Kidney epithelial cell (primary cell): ENCODE measurements around the gene SCMH1. TPM values are rescaled to one million over a fixed set of nuclear protein-coding genes. Genes with fewer than 3 reads are reported as not detected.
"Not testable (repeated sequence)": the region's sequence is repeated elsewhere in the genome, so short reads cannot be mapped to it uniquely, and the experiment has no call there.

Experiments
- DNase-seq: peaks from one replicate; pipeline ENCODE4 v3.0.0-alpha.2; 2010; ENCODE audit warnings: low read depth
- H3K27me3 ChIP-seq: 2 replicates; pipeline ENCODE4 v1.6.0; 2011; ENCODE audit warnings: low read length; ENCODE audit not compliant: control insufficient read depth, insufficient read depth
- H3K36me3 ChIP-seq: 2 replicates; pipeline ENCODE4 v1.5.1; 2011; ENCODE audit warnings: low read length; ENCODE audit not compliant: control insufficient read depth, insufficient read depth
- H3K4me3 ChIP-seq: 2 replicates; pipeline ENCODE4 v1.5.1; 2011; ENCODE audit warnings: low read depth, mild to moderate bottlenecking, control low read depth, low read length
- total RNA-seq: library from RNA; depleted of rRNA; stranded (reverse); fragments of >200 nt; gene quantifications from 2 replicates; pipeline ENCODE4 v1.2.3, GENCODE V29; 2015
- TF ChIP-seq, protein P1 (sequence below): IDR thresholded peaks from 2 replicates; pipeline ENCODE4 v1.5.1; 2011; ENCODE audit warnings: mild to moderate bottlenecking, moderate library complexity, low read length, control low read depth, inconsistent platforms; ENCODE audit not compliant: insufficient read depth, poor library complexity, severe bottlenecking

Gene SCMH1
- total RNA-seq, 1 donor from 2014 or later = 24.3 TPM

DNA sequence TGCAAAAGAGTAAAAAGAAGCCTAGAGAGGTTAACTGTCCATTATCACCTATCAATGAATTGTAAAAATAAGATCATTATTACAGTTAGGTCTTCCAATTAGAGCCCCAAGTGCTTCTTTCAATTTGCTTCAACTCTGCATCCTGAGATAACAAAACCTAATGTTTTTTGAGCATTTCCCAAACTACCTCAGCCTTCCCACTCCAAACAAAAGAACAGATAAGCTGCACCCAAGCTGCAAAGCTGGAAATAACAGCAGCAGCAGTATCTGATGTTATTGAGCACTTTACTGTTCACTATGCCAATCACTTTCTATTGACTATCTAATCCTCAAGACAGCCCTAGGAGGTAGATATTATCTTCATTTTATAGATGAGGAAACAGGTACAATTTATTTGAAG, 123.5 kb downstream of the SCMH1 start:
- DNase-seq = no peak
- Histone ChIP-seq H3K27me3 (no peaks in the 10 kb centered on the region), H3K4me3 (no peak overlapping the region), H3K36me3 (no peaks in the 10 kb centered on the region)
- TF ChIP-seq, protein P1, sequence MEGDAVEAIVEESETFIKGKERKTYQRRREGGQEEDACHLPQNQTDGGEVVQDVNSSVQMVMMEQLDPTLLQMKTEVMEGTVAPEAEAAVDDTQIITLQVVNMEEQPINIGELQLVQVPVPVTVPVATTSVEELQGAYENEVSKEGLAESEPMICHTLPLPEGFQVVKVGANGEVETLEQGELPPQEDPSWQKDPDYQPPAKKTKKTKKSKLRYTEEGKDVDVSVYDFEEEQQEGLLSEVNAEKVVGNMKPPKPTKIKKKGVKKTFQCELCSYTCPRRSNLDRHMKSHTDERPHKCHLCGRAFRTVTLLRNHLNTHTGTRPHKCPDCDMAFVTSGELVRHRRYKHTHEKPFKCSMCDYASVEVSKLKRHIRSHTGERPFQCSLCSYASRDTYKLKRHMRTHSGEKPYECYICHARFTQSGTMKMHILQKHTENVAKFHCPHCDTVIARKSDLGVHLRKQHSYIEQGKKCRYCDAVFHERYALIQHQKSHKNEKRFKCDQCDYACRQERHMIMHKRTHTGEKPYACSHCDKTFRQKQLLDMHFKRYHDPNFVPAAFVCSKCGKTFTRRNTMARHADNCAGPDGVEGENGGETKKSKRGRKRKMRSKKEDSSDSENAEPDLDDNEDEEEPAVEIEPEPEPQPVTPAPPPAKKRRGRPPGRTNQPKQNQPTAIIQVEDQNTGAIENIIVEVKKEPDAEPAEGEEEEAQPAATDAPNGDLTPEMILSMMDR = no peak

DNA sequence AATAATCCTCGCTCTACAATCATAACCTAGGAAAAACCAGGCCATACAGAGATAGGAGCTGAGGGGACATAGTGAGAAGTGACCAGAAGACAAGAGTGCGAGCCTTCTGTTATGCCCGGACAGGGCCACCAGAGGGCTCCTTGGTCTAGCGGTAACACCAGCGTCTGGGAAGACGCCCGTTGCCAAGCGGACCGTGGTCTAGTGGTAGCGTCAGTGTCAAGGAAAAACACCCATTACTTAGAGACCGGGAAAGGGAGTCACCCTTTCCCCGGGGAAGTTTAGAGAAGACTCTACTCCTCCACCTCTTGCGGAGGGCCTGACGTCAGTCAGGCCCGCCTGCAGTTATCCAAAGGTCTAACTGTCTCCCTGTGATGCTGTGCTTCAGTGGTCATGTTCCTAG, 124.9 kb downstream of the SCMH1 start:
- DNase-seq, H3K27me3 ChIP-seq, H3K4me3 ChIP-seq, H3K36me3 ChIP-seq: not testable (repeated sequence)

DNA sequence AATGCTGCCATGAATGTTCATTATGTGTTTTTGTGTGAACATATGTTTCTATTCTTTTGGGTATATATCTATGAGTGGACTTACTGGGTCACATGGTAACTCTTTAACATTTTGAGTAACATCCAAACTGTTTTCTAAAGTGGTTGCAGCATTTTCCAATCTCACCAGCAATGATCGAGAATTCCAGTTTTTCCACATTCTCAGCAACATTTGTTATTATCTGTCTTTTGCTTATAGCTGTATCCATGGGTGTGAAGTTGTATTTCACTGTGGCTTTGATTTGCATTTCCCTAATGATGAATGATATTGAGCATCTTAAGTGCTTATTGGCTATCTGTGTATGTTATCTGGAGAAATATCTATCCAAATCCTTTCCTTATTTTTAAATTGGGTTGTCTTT, 131.4 kb downstream of the SCMH1 start:
- Histone ChIP-seq H3K36me3 (no peaks in the 10 kb centered on the region), H3K4me3 (no peak overlapping the region), H3K27me3 (no peaks in the 10 kb centered on the region)
- TF ChIP-seq, protein P1 = no peak
- no peak for DNase-seq

DNA sequence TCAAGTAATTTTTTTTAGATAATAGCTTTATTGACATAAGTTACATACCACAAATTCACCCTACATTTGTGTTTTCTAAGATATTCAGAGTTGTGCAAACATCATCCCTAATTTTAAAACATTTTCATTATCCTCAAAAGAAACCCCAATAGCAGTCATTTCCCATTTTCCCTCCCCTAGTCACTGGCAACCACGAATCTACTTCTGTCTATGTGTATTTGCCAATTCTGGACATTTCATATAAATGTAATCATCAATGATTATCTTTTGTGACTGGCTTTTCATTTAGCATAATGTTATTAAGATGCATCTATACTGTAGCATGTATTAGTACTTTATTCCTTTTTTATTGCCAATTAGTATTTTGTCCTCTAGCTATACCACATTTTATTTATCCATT, 131.8 kb downstream of the SCMH1 start:
- TF ChIP-seq, protein P1 = no peak
- no peaks in the 10 kb centered on the region for H3K36me3 ChIP-seq
- H3K4me3 ChIP-seq = no peak overlapping the region
- no peak for DNase-seq
- H3K27me3 ChIP-seq = no peaks in the 10 kb centered on the region

DNA sequence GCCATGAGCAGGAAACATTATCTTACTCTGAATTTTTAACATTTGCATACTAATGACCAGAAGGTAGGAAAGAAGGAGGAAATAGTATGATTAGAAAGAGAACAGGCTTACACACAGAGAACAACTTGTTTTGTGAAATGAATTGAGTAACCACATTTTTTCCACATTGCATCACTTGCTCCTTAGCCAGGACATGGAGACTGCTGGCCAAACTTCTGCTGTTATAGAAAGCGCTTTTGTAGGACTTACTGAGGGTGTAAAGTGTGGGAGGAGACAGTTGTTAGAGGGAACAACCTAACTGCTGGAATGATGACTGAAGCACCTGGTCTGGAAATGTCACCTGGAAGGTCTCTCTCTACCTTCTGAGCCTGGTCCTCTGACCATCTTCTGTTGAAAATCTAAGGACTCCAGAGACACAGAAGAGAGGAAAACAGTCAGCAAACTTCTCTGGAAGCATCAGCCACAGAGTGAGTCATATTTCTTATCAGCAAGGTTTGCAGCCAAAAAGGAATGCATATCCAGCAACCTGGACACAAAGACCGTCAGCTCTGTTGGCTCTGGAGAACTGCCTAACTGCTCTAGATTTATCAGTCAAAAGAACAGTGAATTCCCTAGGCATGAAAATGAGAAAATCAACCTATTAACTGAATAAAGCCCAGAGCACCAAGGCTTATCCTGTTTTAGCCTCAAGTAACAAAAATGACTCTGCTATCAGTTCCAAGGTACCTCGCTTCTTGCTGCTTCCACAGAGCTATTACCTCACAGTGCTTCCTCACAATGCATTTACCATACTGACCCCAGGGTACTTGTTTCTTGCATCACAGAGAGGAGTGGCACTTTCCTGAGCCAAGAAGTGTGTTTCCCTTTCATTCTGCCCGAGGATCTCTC, 132.6 kb downstream of the SCMH1 start:
- no peak overlapping the region for H3K4me3 ChIP-seq
- peak; percentile 85 for DNase-seq
- no peaks in the 10 kb centered on the region for H3K36me3 ChIP-seq
- no peaks in the 10 kb centered on the region for H3K27me3 ChIP-seq
- TF ChIP-seq, protein P1 = no peak

DNA sequence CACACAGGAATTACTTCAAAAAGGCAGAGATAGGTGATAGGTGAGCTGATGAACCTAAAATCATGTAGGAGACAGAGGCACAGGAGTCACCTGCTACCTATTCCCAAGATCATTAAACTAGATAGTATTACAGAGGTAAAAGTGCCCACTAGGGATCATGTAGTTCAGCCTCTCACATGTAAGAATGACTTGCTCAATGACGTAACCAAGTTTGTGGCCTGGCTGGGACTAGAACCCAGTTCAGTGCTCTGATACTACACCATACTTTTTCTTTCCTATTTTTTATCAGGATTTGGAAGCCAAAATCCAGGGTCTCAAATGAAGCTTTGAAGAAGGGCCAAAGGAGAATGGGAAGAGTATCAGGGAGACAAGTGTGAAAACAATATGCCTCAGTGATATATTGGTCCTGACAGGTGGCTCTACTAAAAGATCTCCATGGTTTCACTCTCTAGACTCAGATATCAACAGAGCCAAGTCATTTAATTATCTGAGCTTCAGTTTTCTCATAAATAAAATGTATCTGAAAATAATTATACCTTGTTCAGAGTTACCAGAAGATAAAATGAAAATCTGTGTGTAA, 133.3 kb downstream of the SCMH1 start:
- Histone ChIP-seq H3K36me3 (no peaks in the 10 kb centered on the region), H3K27me3 (no peaks in the 10 kb centered on the region), H3K4me3 (no peak overlapping the region)
- DNase-seq = no peak
- TF ChIP-seq, protein P1 = no peak
